ENCODE results near the gene CENPB. TPM values are rescaled to one million over a fixed set of nuclear protein-coding genes. Genes with fewer than 3 reads are reported as not detected.
A peak's percentile ranks its signal among the peaks of the same experiment; 100 is the strongest.

Gene CENPB
- total and polyA plus RNA-seq, 2 donors: 36.2 to 36.8 TPM

DNA sequence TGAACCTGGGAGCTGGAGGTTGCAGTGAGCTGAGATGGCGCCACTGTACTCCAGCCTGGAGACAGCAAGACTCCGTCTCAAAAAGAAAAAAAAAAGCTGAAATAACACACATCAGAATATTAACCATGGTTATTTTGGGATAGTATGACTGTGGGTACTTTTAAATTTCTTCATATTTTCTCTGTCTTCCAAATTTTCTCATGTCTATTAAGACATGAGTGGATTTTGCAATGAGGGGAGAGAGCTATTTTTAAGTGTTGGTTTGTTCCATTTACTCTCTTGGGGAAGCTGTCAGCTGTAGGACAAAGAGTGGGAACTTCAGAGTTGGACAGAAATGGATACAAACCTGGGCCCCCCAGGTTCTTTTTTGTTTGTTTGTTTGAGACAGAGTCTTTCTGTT, 29.3 kb downstream of the CENPB start:
- no peak for DNase-seq (ENCODE audit: low read depth in 6 of 9, low spot score in 9 of 9)
- H3K36me3 ChIP-seq (ENCODE audit: control insufficient read depth in 2 of 2, insufficient read depth in 2 of 2, low read length in 1 of 2): no peaks in the 10 kb centered on the region
- WGBS: 95% methylated on average over 2 of the region's 2 CpGs

DNA sequence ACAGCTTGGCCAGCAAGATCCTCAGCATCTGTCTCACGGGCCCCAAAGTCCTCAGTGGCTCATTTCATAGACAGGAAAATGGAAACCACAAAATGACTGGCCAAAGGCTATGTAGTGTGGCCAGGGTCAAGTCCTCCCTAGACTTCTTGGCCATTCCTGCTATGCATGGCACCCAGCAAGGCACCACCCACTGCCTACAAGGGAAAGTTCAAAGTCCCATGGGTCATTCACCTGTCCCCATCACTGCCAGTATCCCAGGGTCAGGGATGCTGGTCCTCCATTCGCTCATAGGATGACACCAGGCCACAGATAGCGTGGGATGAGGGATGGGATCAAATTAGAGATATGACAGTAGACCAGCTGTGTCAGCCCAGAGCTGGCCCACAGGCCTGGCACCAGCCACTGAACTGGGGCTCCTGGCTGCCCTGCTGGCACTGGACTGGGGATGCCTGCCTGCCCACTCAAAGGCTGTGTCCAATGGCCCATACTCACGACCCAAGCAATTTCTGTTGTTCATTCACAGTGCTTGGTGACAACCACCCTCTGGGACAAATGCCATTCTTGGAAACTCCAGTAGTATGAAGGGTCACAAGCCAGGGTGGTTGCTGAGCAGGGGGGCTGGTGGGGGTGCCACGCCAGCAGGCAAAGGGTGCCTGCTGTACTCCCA, 30.6 kb downstream of the CENPB start:
- WGBS: 75% methylated on average over 5 of the region's 5 CpGs
- DNase-seq (ENCODE audit: low read depth in 6 of 9, low spot score in 9 of 9): no peak
- Histone ChIP-seq H3K4me1 (ENCODE audit: control insufficient read depth in 2 of 2, insufficient read depth in 2 of 2, low read length in 2 of 2) (peaks cover 0 to 3% of the 10 kb centered on the region in 2 donors), H3K4me3 (ENCODE audit: low read length in 2 of 2) (no peak overlapping the region), H3K27me3 (ENCODE audit: control insufficient read depth in 2 of 2, insufficient read depth in 1 of 2, low read length in 1 of 2) (peaks cover 7 to 20% of the 10 kb centered on the region in 2 donors), H3K9me3 (ENCODE audit: control insufficient read depth in 2 of 2, insufficient read depth in 1 of 2, low read length in 1 of 2) (no peaks in the 10 kb centered on the region), H3K36me3 (ENCODE audit: control insufficient read depth in 2 of 2, insufficient read depth in 2 of 2, low read length in 1 of 2) (no peaks in the 10 kb centered on the region), H3K27ac (ENCODE audit: low read depth in 1 of 2, low read length in 1 of 2) (no peak overlapping the region)

More for the DNA sequence above, 29.3 kb downstream of the CENPB start:
- H3K27ac ChIP-seq (ENCODE audit: low read depth in 1 of 2, low read length in 1 of 2): no peak overlapping the region
- no peak overlapping the region for H3K4me3 ChIP-seq (ENCODE audit: low read length in 2 of 2)
- H3K27me3 ChIP-seq (ENCODE audit: control insufficient read depth in 2 of 2, insufficient read depth in 1 of 2, low read length in 1 of 2): peaks cover 0 to 7% of the 10 kb centered on the region in 2 donors
- no peaks in the 10 kb centered on the region for H3K9me3 ChIP-seq (ENCODE audit: control insufficient read depth in 2 of 2, insufficient read depth in 1 of 2, low read length in 1 of 2)
- H3K4me1 ChIP-seq (ENCODE audit: control insufficient read depth in 2 of 2, insufficient read depth in 2 of 2, low read length in 2 of 2): no peaks in the 10 kb centered on the region

DNA sequence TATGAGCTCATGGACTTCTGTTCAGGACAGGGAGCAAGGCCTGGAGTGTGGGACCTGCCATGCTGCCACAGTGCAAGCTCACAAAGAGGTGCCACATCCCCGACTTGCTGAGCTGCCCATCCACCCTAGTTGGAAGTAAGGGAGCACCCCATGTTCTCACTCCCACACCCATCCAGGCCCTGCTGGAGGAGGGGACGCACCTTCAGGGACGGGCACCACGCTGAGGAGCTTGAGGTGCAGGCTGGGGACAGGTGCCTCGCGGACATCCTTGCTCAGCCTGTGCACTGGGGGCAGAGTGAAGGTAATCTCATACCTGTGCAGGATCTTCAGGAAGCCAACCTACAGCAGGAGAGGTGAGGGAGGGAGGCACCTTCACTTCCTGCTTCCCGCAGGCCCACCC, 31.3 kb downstream of the CENPB start:
- Histone ChIP-seq H3K36me3 (ENCODE audit: control insufficient read depth in 2 of 2, insufficient read depth in 2 of 2, low read length in 1 of 2) (no peaks in the 10 kb centered on the region), H3K9me3 (ENCODE audit: control insufficient read depth in 2 of 2, insufficient read depth in 1 of 2, low read length in 1 of 2) (no peaks in the 10 kb centered on the region), H3K27ac (ENCODE audit: low read depth in 1 of 2, low read length in 1 of 2) (no peak overlapping the region), H3K27me3 (ENCODE audit: control insufficient read depth in 2 of 2, insufficient read depth in 1 of 2, low read length in 1 of 2) (peaks cover 7 to 27% of the 10 kb centered on the region in 2 donors), H3K4me3 (ENCODE audit: low read length in 2 of 2) (no peak overlapping the region), H3K4me1 (ENCODE audit: control insufficient read depth in 2 of 2, insufficient read depth in 2 of 2, low read length in 2 of 2) (peaks cover 0 to 3% of the 10 kb centered on the region in 2 donors)
- no peak for DNase-seq (ENCODE audit: low read depth in 6 of 9, low spot score in 9 of 9)
- 96% methylated on average over 7 of the region's 7 CpGs for WGBS

DNA sequence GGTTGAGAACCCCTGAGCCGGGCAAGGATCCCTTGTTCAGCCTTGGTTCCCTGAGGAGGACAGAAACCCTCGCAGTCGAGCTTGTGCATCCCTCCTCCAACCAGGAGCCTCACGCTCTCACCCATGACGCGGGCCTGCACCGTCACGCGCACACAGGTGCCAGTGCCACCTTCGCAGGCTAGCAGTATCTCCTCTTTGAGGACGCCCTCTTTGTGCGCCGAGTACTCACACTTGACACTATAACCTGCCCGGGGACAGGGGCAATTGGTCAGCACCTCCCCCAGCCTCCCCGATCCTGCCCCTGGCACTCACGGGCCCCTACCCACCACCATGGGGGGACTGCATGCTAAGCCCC, 32.3 kb downstream of the CENPB start:
- Histone ChIP-seq H3K4me3 (ENCODE audit: low read length in 2 of 2) (no peak overlapping the region), H3K9me3 (ENCODE audit: control insufficient read depth in 2 of 2, insufficient read depth in 1 of 2, low read length in 1 of 2) (no peaks in the 10 kb centered on the region), H3K27me3 (ENCODE audit: control insufficient read depth in 2 of 2, insufficient read depth in 1 of 2, low read length in 1 of 2) (peaks cover 7 to 36% of the 10 kb centered on the region in 2 donors), H3K36me3 (ENCODE audit: control insufficient read depth in 2 of 2, insufficient read depth in 2 of 2, low read length in 1 of 2) (no peaks in the 10 kb centered on the region), H3K27ac (ENCODE audit: low read depth in 1 of 2, low read length in 1 of 2) (no peak overlapping the region), H3K4me1 (ENCODE audit: control insufficient read depth in 2 of 2, insufficient read depth in 2 of 2, low read length in 2 of 2) (peaks cover 0 to 3% of the 10 kb centered on the region in 2 donors)
- 99% methylated on average over 16 of the region's 16 CpGs for WGBS
- no peak for DNase-seq (ENCODE audit: low read depth in 6 of 9, low spot score in 9 of 9)

DNA sequence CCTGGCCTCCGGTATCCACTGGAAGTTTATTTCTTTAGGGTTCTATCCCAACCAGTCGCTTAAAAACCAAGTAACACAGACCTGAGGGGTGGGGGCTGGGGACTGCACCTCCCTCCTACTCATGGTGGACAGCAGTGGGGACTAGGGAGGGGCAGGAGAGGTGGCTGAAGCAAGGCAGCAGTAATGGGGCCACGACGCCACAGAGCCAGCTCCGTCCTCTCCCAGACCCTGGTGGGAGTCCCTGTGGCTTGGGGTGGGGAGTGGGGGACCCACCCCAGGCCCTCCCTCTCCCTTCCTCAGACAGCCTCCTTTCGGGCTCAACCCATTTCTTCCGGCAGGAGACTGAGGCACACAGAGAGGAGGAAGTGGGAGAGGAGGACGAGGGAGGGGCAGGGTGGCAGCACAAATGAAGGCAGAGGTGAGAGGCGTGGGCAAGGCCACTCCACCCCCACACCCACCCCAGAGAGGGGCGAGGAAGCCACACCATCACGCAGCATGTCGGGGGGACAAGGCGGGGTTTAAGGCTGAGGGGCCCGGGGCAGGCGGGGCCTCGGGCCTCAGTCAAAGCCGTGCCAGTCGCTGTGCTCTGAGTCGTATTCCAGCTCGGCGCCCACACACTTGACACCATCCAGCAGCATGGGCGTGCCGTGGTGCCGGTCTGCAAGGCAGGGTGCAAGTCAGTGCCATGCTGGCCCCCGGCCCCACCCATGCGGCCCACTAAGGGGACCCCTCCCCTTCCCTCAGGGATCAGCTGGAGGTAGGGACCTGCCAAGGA, 32.9 kb downstream of the CENPB start:
- DNase-seq (ENCODE audit: low read depth in 6 of 9, low spot score in 9 of 9): no peak
- H3K4me1 ChIP-seq (ENCODE audit: control insufficient read depth in 2 of 2, insufficient read depth in 2 of 2, low read length in 2 of 2): peaks cover 0 to 3% of the 10 kb centered on the region in 2 donors
- H3K27me3 ChIP-seq (ENCODE audit: control insufficient read depth in 2 of 2, insufficient read depth in 1 of 2, low read length in 1 of 2): peaks cover 7 to 42% of the 10 kb centered on the region in 2 donors
- 96% methylated on average over 26 of the region's 26 CpGs for WGBS
- H3K27ac ChIP-seq (ENCODE audit: low read depth in 1 of 2, low read length in 1 of 2): no peak overlapping the region
- H3K9me3 ChIP-seq (ENCODE audit: control insufficient read depth in 2 of 2, insufficient read depth in 1 of 2, low read length in 1 of 2): no peaks in the 10 kb centered on the region
- no peak overlapping the region for H3K4me3 ChIP-seq (ENCODE audit: low read length in 2 of 2)
- no peaks in the 10 kb centered on the region for H3K36me3 ChIP-seq (ENCODE audit: control insufficient read depth in 2 of 2, insufficient read depth in 2 of 2, low read length in 1 of 2)

DNA sequence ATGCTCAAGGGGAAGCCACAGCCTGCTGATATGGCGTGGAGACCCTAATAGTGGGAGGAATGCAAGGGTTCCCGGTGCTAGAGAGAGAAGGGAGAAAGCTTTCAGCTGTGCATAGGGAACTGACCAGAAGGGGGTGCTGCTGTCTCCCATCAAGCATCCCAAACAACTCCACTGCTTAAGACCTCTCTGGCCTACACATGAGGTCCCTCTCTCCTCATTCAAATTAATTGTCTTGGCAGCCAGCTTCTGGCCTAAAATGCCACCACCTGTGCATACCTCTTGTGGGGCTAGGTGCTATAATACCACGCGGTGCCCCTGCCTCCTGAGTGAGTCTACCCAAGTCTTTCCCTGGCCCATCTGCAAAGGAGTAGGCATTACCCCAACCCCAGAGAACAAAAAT, 33.4 kb downstream of the CENPB start:
- H3K27me3 ChIP-seq (ENCODE audit: control insufficient read depth in 2 of 2, insufficient read depth in 1 of 2, low read length in 1 of 2): peaks cover 9 to 48% of the 10 kb centered on the region in 2 donors
- no peaks in the 10 kb centered on the region for H3K36me3 ChIP-seq (ENCODE audit: control insufficient read depth in 2 of 2, insufficient read depth in 2 of 2, low read length in 1 of 2)
- WGBS: 72% methylated on average over 4 of the region's 4 CpGs
- no peak overlapping the region for H3K27ac ChIP-seq (ENCODE audit: low read depth in 1 of 2, low read length in 1 of 2)
- no peak overlapping the region for H3K4me3 ChIP-seq (ENCODE audit: low read length in 2 of 2)
- DNase-seq (ENCODE audit: low read depth in 6 of 9, low spot score in 9 of 9): peak in 8 of 9 donors; percentile 18 to 75 (median 47)
- H3K4me1 ChIP-seq (ENCODE audit: control insufficient read depth in 2 of 2, insufficient read depth in 2 of 2, low read length in 2 of 2): peaks cover 0 to 3% of the 10 kb centered on the region in 2 donors
- H3K9me3 ChIP-seq (ENCODE audit: control insufficient read depth in 2 of 2, insufficient read depth in 1 of 2, low read length in 1 of 2): no peaks in the 10 kb centered on the region

DNA sequence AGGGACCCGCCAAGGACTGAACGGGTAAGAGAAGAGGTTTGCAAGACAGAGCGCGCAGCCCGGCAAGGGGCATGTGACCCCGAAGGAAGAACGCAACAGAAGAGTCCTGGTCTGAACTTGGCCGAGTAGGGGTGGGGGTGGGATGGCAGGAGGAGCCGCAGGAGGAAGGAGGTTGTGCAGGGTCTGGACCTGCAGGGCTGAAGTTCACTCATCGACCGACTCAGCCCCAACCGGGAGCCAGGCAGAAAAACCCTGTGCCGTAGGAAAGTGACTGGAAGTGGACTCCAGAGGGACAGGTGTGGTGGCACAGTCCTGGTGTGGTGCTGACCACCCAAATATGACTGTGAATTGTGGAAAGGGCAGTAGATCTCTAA, 34.2 kb downstream of the CENPB start:
- peaks cover 9 to 53% of the 10 kb centered on the region in 2 donors for H3K27me3 ChIP-seq (ENCODE audit: control insufficient read depth in 2 of 2, insufficient read depth in 1 of 2, low read length in 1 of 2)
- no peak overlapping the region for H3K27ac ChIP-seq (ENCODE audit: low read depth in 1 of 2, low read length in 1 of 2)
- no peaks in the 10 kb centered on the region for H3K36me3 ChIP-seq (ENCODE audit: control insufficient read depth in 2 of 2, insufficient read depth in 2 of 2, low read length in 1 of 2)
- H3K4me1 ChIP-seq (ENCODE audit: control insufficient read depth in 2 of 2, insufficient read depth in 2 of 2, low read length in 2 of 2): peaks cover 0 to 3% of the 10 kb centered on the region in 2 donors
- DNase-seq (ENCODE audit: low read depth in 6 of 9, low spot score in 9 of 9): no peak
- peak overlapping the region in 1 of 2 donors; percentile 41 for H3K4me3 ChIP-seq (ENCODE audit: low read length in 2 of 2)
- 61% methylated on average over 13 of the region's 13 CpGs for WGBS
- no peaks in the 10 kb centered on the region for H3K9me3 ChIP-seq (ENCODE audit: control insufficient read depth in 2 of 2, insufficient read depth in 1 of 2, low read length in 1 of 2)

DNA sequence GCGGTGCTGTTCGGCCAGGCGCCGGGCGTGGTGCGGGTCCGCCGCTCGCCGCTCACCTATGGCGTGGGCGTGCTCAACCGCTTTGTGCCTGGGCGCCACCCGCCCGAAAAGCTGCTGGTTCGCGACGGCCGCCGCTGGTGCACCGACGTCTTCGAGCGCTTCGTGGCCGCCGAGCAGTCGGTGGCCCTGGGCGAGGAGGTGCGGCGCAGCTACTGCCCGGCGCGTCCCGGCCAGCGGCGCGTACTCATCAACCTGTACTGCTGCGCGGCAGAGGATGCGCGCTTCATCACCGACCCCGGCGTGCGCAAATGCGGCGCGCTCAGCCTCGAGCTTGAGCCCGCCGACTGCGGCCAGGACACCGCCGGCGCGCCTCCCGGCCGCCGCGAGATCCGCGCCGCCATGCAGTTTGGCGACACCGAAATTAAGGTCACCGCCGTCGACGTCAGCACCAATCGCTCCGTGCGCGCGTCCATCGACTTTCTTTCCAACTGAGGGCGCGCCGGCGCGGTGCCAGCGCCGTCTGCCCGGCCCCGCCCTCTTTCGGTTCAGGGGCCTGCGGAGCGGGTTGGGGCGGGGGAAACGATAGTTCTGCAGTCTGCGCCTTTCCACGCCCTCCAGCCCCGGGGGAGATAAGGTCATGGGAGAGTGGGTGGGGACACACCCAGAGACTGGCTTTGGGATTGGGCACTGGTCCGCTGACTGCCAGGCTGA, 34.7 kb downstream of the CENPB start:
- Histone ChIP-seq H3K27me3 (ENCODE audit: control insufficient read depth in 2 of 2, insufficient read depth in 1 of 2, low read length in 1 of 2) (peaks cover 9 to 54% of the 10 kb centered on the region in 2 donors), H3K4me1 (ENCODE audit: control insufficient read depth in 2 of 2, insufficient read depth in 2 of 2, low read length in 2 of 2) (peaks cover 0 to 3% of the 10 kb centered on the region in 2 donors), H3K27ac (ENCODE audit: low read depth in 1 of 2, low read length in 1 of 2) (no peak overlapping the region), H3K36me3 (ENCODE audit: control insufficient read depth in 2 of 2, insufficient read depth in 2 of 2, low read length in 1 of 2) (no peaks in the 10 kb centered on the region), H3K4me3 (ENCODE audit: low read length in 2 of 2) (peak overlapping the region in 1 of 2 donors; percentile 41), H3K9me3 (ENCODE audit: control insufficient read depth in 2 of 2, insufficient read depth in 1 of 2, low read length in 1 of 2) (no peaks in the 10 kb centered on the region)
- 50% methylated on average over 95 of the region's 95 CpGs for WGBS
- peak in 3 of 9 donors; percentile 17 to 39 (median 25) for DNase-seq (ENCODE audit: low read depth in 6 of 9, low spot score in 9 of 9)

DNA sequence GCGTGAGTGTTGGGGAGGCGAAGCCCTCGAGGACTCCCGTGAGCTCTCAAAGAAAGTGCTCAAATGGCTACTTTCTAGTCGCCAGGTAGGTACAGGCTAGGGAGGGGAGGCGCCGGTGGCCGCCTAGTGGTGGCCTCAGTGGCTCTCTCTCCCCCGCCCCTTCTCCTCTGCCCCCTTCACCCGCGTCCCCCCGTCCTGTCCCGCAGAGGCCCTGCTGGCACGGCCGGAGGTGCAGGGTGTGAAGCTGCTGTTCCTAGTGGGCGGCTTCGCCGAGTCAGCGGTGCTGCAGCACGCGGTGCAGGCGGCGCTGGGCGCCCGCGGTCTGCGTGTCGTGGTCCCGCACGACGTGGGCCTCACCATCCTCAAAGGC, 35.2 kb downstream of the CENPB start:
- H3K27ac ChIP-seq (ENCODE audit: low read depth in 1 of 2, low read length in 1 of 2): no peak overlapping the region
- H3K4me3 ChIP-seq (ENCODE audit: low read length in 2 of 2): peak overlapping the region in 1 of 2 donors; percentile 41
- 85% methylated on average over 31 of the region's 31 CpGs for WGBS
- DNase-seq (ENCODE audit: low read depth in 6 of 9, low spot score in 9 of 9): no peak
- H3K4me1 ChIP-seq (ENCODE audit: control insufficient read depth in 2 of 2, insufficient read depth in 2 of 2, low read length in 2 of 2): peaks cover 0 to 3% of the 10 kb centered on the region in 2 donors
- no peaks in the 10 kb centered on the region for H3K9me3 ChIP-seq (ENCODE audit: control insufficient read depth in 2 of 2, insufficient read depth in 1 of 2, low read length in 1 of 2)
- no peaks in the 10 kb centered on the region for H3K36me3 ChIP-seq (ENCODE audit: control insufficient read depth in 2 of 2, insufficient read depth in 2 of 2, low read length in 1 of 2)
- peaks cover 9 to 57% of the 10 kb centered on the region in 2 donors for H3K27me3 ChIP-seq (ENCODE audit: control insufficient read depth in 2 of 2, insufficient read depth in 1 of 2, low read length in 1 of 2)
